HepG2 (cell line): ENCODE data around the gene PRELID2. TPM values are rescaled to one million over a fixed set of nuclear protein-coding genes. Genes with fewer than 3 reads are reported as not detected.

Experiments used
- ATAC-seq: fragments of 200-7000 bp; cut with Tn5 transposase; 3 replicates; pipeline ENCODE4 v1.9.1; 2020; ENCODE audit warnings: mild to moderate bottlenecking, moderate library complexity
- BruUV-seq: library from RNA; stranded (reverse); fragments of 400-500 nt; replicated peaks from 2 replicates; lab custom pipeline; 2021; lab: Mats Ljungman, UMichigan
- CTCF ChIA-PET: fragments of 300-600 bp; formaldehyde crosslinking; extraction: SDS; loops from one replicate; lab custom pipeline; 2021; ENCODE audit warnings: low total read pairs, inconsistent platforms, low intra/inter-chr PET ratio; lab: Yijun Ruan, JAX
- POLR2A ChIA-PET: fragments of 350-600 bp; sonication (Branson Sonifier 250); formaldehyde crosslinking; loops from one replicate; lab custom pipeline; 2020; ENCODE audit warnings: antibody characterized with exemption, inconsistent platforms; lab: Yijun Ruan, JAX
- DNase-seq: peaks from one replicate; pipeline ENCODE4 v3.0.0-alpha.2; 2015; ENCODE audit warnings: low spot score
- FAIRE-seq: peaks from 3 replicates; lab custom pipeline; 2011; peaks lifted over from hg19 to GRCh38; lab: Jason Lieb, UNC
- H2AFZ ChIP-seq: one replicate; pipeline ENCODE4 v1.6.1; 2011; ENCODE audit warnings: low read length, inconsistent platforms
- H3K27ac ChIP-seq: fragments of 300-600 bp; 3 replicates; pipeline ENCODE4 v1.8.0; 2011; ENCODE audit warnings: mixed run types, mild to moderate bottlenecking, mixed read lengths, low read length, inconsistent platforms; ENCODE audit not compliant: insufficient read depth; ENCODE audit errors: extremely low read length
- H3K27me3 ChIP-seq, 2 experiments: fragments of 200-600 bp in 1 of 2; 2 replicates in 1 of 2; 3 replicates in 1 of 2; pipeline versions ENCODE4 v1.6.0 to v1.8.0; 2011; ENCODE audit warnings: low read length in 2 of 2, mild to moderate bottlenecking in 2 of 2, moderate library complexity in 2 of 2, inconsistent platforms in 1 of 2; ENCODE audit not compliant: insufficient read depth in 2 of 2, control insufficient read depth in 1 of 2
- H3K36me3 ChIP-seq, 2 experiments: fragments of 200-600 bp in 1 of 2; replicated peaks in 1 of 2; 2 replicates in 1 of 2; 3 replicates in 1 of 2; pipeline versions ENCODE4 v1.5.1 to v1.8.0; 2011; ENCODE audit warnings: low read length in 2 of 2, inconsistent platforms in 1 of 2; ENCODE audit not compliant: insufficient read depth in 2 of 2, control insufficient read depth in 1 of 2
- H3K4me1 ChIP-seq: 2 replicates; pipeline ENCODE4 v1.5.1; 2012; ENCODE audit warnings: low read length, inconsistent platforms; ENCODE audit not compliant: insufficient read depth
- H3K4me2 ChIP-seq: 2 replicates; pipeline ENCODE4 v1.6.0; 2011; ENCODE audit warnings: low read depth, low read length, inconsistent platforms
- H3K4me3 ChIP-seq, 3 experiments: fragments of 200-600 bp in 1 of 3; sonication (generic), shearing (Covaris generic) in 1 of 3; replicated peaks in 1 of 3; 2 replicates each; pipeline ENCODE4 v1.5.1; 2011 to 2016; ENCODE audit warnings: low read length in 3 of 3, inconsistent platforms in 2 of 3, low read depth in 2 of 3, mild to moderate bottlenecking in 2 of 3, control low read depth in 1 of 3, mixed read lengths in 1 of 3; ENCODE audit not compliant: insufficient read depth in 1 of 3
- H3K79me2 ChIP-seq: one replicate; pipeline ENCODE4 v1.6.1; 2011; ENCODE audit warnings: low read length, inconsistent platforms; ENCODE audit not compliant: insufficient read depth
- H3K9ac ChIP-seq: 2 replicates; pipeline ENCODE4 v1.6.0; 2011; ENCODE audit warnings: mild to moderate bottlenecking, low read depth, low read length, inconsistent platforms; ENCODE audit not compliant: insufficient read depth
- H3K9me3 ChIP-seq: 2 replicates; pipeline ENCODE4 v1.5.1; 2012; ENCODE audit warnings: mild to moderate bottlenecking, low read length
- H4K20me1 ChIP-seq: 2 replicates; pipeline ENCODE4 v1.6.0; 2011; ENCODE audit warnings: inconsistent platforms, mild to moderate bottlenecking, low read length, moderate library complexity; ENCODE audit not compliant: insufficient read depth
- BCLAF1 ChIP-seq: fragments of 450-650 bp; IDR thresholded peaks from 2 replicates; pipeline ENCODE4 v1.6.1; 2017; ENCODE audit warnings: mild to moderate bottlenecking
- KLF16 ChIP-seq, 2 experiments: sonication (generic) in 1 of 2; formaldehyde crosslinking in 1 of 2; IDR thresholded peaks; 2 replicates each; pipeline versions ENCODE4 v1.6.1 to v1.8.0; 2016 to 2023; ENCODE audit warnings: missing genetic modification reagents in 2 of 2, missing compliant biosample characterization in 1 of 2
- NAIF1 ChIP-seq: sonication (generic); formaldehyde crosslinking; IDR thresholded peaks from 2 replicates; pipeline ENCODE4 v1.5.0; 2020; ENCODE audit warnings: mild to moderate bottlenecking, missing genetic modification reagents, borderline replicate concordance
- ZBTB20 ChIP-seq: sonication (generic); formaldehyde crosslinking; IDR thresholded peaks from 2 replicates; pipeline ENCODE4 v1.8.1; 2023; ENCODE audit warnings: missing genetic modification reagents, low read depth, mild to moderate bottlenecking, borderline replicate concordance
- ZFP90 ChIP-seq: sonication (generic); formaldehyde crosslinking; IDR thresholded peaks from 2 replicates; pipeline ENCODE4 v1.8.0; 2022; ENCODE audit warnings: missing genetic modification reagents, mild to moderate bottlenecking, inconsistent platforms, borderline replicate concordance
- ZMYM3 ChIP-seq: sonication (generic); formaldehyde crosslinking; IDR thresholded peaks from 2 replicates; pipeline ENCODE4 v1.5.1; 2020; ENCODE audit warnings: mild to moderate bottlenecking, missing genetic modification reagents
- ZNF547 ChIP-seq: sonication (generic); formaldehyde crosslinking; IDR thresholded peaks from 2 replicates; pipeline ENCODE4 v1.5.1; 2020; ENCODE audit warnings: mild to moderate bottlenecking, missing genetic modification reagents
- ZNF619 ChIP-seq: sonication (generic); formaldehyde crosslinking; IDR thresholded peaks from 2 replicates; pipeline ENCODE4 v1.4.0; 2020; ENCODE audit warnings: mild to moderate bottlenecking, missing genetic modification reagents
- ZNF782 ChIP-seq: sonication (generic); formaldehyde crosslinking; IDR thresholded peaks from 2 replicates; pipeline ENCODE4 v1.4.0; 2020; ENCODE audit warnings: missing genetic modification reagents, mild to moderate bottlenecking, borderline replicate concordance
- WGBS: methylation state at CpG from one replicate; pipeline ENCODE4 v1.1.6; 2017; ENCODE audit warnings: low lambda C conversion rate; 5-methylcytosine and 5-hydroxymethylcytosine counted together
- in situ Hi-C: cut with HindIII; loops from 2 replicates; pipeline ENCODE4 v1.10.0; 2017; ENCODE audit warnings: low pct_unique_long_range_greater_than_20kb; ENCODE audit not compliant: extremely low pct_ligation_motif_present
- intact Hi-C: fragments of 100-400 bp; cut with micrococcal nuclease; formaldehyde crosslinking; loops from one replicate; pipeline ENCODE4 v1.10.0; 2022; ENCODE audit not compliant: unreplicated experiment
- polyA plus RNA-seq, 8 experiments: library from polyadenylated mRNA; depleted of rRNA in 3 of 8; stranded (reverse) in 7 of 8; unstranded in 1 of 8; fragments of >200 nt; fragmentation: Illumina TruSeq in 4 of 8; extraction: Trizol in 4 of 8; gene quantifications; 2 replicates each; pipeline versions ENCODE4 v1.2.1 to v1.2.3, GENCODE V29; 2011 to 2016; ENCODE audit warnings: low read depth in 4 of 8, missing spikeins in 1 of 8, mixed read lengths in 1 of 8; ENCODE audit not compliant: insufficient read depth in 1 of 8
- total RNA-seq, 5 experiments: library from RNA; depleted of rRNA; stranded (reverse); fragments of >200 nt; fragmentation: Illumina TruSeq; extraction: Trizol; gene quantifications; 2 replicates each; pipeline ENCODE4 v1.2.3, GENCODE V29; 2016; ENCODE audit warnings: low read depth in 1 of 5
- TF ChIP-seq, protein P1 (sequence below): sonication (generic); formaldehyde crosslinking; IDR thresholded peaks from 2 replicates; pipeline ENCODE4 v1.8.0; 2023; ENCODE audit warnings: mild to moderate bottlenecking, missing genetic modification reagents
- TF ChIP-seq, protein P2 (sequence below): sonication (generic); formaldehyde crosslinking; IDR thresholded peaks from 2 replicates; pipeline ENCODE4 v1.5.0; 2020; ENCODE audit warnings: mild to moderate bottlenecking, missing genetic modification reagents, borderline replicate concordance

PRELID2 gene
- total and polyA plus RNA-seq, 2 of the 13 experiments (the other 11 are each of a cell fraction or from before 2014, with no cell fraction given), result 10.0 to 22.9 TPM

DNA sequence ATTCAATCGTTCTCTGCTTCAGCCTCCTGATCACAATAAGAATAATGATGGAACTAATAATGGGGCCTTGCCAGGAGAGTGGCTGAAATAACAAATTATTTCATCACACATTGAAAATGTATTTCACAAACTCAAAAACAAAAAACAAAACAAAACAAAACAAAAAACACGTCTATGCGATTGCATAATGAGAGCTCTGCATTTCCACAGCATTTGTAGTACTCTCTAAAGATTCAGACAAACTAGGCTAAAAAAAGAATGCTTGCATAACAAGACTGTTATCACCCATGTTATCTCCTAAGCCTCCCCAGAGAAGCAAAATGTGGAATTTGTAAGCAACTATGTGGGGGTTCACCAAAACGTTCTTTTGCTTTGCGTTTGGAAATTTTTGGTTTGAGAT, 48.1 kb downstream of the PRELID2 start:
- no peak for DNase-seq
- TF ChIP-seq ZNF619 (CRISPR knock-in tag), result no peak
- TF ChIP-seq, protein P1, sequence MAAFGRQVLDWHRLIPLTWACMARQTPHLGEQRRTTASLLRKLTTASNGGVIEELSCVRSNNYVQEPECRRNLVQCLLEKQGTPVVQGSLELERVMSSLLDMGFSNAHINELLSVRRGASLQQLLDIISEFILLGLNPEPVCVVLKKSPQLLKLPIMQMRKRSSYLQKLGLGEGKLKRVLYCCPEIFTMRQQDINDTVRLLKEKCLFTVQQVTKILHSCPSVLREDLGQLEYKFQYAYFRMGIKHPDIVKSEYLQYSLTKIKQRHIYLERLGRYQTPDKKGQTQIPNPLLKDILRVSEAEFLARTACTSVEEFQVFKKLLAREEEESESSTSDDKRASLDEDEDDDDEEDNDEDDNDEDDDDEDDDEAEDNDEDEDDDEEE, result no peak
- no peak for TF ChIP-seq ZNF547 (CRISPR knock-in tag)
- TF ChIP-seq ZNF782 (CRISPR knock-in tag), result no peak
- TF ChIP-seq NAIF1 (CRISPR knock-in tag), result no peak
- no peak for TF ChIP-seq ZFP90 (CRISPR knock-in tag)
- TF ChIP-seq, protein P2, sequence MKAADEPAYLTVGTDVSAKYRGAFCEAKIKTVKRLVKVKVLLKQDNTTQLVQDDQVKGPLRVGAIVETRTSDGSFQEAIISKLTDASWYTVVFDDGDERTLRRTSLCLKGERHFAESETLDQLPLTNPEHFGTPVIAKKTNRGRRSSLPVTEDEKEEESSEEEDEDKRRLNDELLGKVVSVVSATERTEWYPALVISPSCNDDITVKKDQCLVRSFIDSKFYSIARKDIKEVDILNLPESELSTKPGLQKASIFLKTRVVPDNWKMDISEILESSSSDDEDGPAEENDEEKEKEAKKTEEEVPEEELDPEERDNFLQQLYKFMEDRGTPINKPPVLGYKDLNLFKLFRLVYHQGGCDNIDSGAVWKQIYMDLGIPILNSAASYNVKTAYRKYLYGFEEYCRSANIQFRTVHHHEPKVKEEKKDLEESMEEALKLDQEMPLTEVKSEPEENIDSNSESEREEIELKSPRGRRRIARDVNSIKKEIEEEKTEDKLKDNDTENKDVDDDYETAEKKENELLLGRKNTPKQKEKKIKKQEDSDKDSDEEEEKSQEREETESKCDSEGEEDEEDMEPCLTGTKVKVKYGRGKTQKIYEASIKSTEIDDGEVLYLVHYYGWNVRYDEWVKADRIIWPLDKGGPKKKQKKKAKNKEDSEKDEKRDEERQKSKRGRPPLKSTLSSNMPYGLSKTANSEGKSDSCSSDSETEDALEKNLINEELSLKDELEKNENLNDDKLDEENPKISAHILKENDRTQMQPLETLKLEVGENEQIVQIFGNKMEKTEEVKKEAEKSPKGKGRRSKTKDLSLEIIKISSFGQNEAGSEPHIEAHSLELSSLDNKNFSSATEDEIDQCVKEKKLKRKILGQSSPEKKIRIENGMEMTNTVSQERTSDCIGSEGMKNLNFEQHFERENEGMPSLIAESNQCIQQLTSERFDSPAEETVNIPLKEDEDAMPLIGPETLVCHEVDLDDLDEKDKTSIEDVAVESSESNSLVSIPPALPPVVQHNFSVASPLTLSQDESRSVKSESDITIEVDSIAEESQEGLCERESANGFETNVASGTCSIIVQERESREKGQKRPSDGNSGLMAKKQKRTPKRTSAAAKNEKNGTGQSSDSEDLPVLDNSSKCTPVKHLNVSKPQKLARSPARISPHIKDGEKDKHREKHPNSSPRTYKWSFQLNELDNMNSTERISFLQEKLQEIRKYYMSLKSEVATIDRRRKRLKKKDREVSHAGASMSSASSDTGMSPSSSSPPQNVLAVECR, result no peak
- TF ChIP-seq KLF16 (CRISPR knock-in tag; IDR thresholded peaks at IDR 0.05), result no peak
- TF ChIP-seq ZMYM3 (CRISPR knock-in tag), result no peak
- no peak for TF ChIP-seq BCLAF1
- no peak for TF ChIP-seq ZBTB20 (CRISPR knock-in tag)
- TF ChIP-seq, all 625 proteins: peak for 0
- Histone ChIP-seq H3K4me1 (peaks cover 5% of the 10 kb centered on the region), H3K9me3 (no peaks in the 10 kb centered on the region), H3K9ac (no peak overlapping the region), H3K79me2 (no peaks in the 10 kb centered on the region), H2AFZ (no peak overlapping the region), H4K20me1 (no peaks in the 10 kb centered on the region), H3K36me3 (no peaks in the 10 kb centered on the region), H3K4me3 (no peak overlapping the region), H3K27ac (no peak overlapping the region), H3K27me3 (no peaks in the 10 kb centered on the region), H3K4me2 (no peak overlapping the region)
- FAIRE-seq (no peak), ATAC-seq (no peak)
- intact Hi-C loops, result no loop called here
- in situ Hi-C loops, result no loop called here
- ChIA-PET CTCF (no interaction called here), POLR2A (no interaction called here)
- no TSS peak for BruUV-seq
- WGBS, result 87% methylated on average over 5 of the region's 5 CpGs
